Large intestine (tissue), 3 donors: ENCODE results near the gene MAML1. TPM values are rescaled to one million over a fixed set of nuclear protein-coding genes. Genes with fewer than 3 reads are reported as not detected.

Source experiments
- DNase-seq, 2 donors: peaks; one replicate each; pipeline versions ENCODE4 v3.0.0 to v3.0.0-alpha.2; 2013
- H3K27ac ChIP-seq: one replicate; pipeline ENCODE4 v1.5.1; 2013; ENCODE audit warnings: low read length
- H3K27me3 ChIP-seq: 2 replicates; pipeline ENCODE4 v1.6.1; 2013; ENCODE audit warnings: low read length; ENCODE audit not compliant: control insufficient read depth, insufficient read depth
- H3K36me3 ChIP-seq: 2 replicates; pipeline ENCODE4 v1.6.1; 2013; ENCODE audit warnings: low read length; ENCODE audit not compliant: control insufficient read depth, insufficient read depth
- H3K4me1 ChIP-seq: one replicate; pipeline ENCODE4 v1.6.1; 2013; ENCODE audit warnings: low read length; ENCODE audit not compliant: control insufficient read depth, insufficient read depth
- H3K4me3 ChIP-seq: one replicate; pipeline ENCODE4 v1.5.1; 2013; ENCODE audit warnings: low read length
- H3K9me3 ChIP-seq: one replicate; pipeline ENCODE4 v1.6.1; 2013; ENCODE audit warnings: mild to moderate bottlenecking, low read depth, low read length, moderate library complexity; ENCODE audit not compliant: control insufficient read depth
- WGBS: methylation state at CpG from one replicate; pipeline ENCODE4 v1.1.5; 2013; ENCODE audit warnings: low lambda C conversion rate; ENCODE audit not compliant: insufficient coverage; 5-methylcytosine and 5-hydroxymethylcytosine counted together
- polyA plus RNA-seq: library from polyadenylated mRNA; unstranded; fragments of 120-200 nt; gene quantifications from one replicate; pipeline ENCODE4 v1.2.1, GENCODE V29; 2013

Gene MAML1
- polyA plus RNA-seq, 1 donor, result 29.9 TPM

GRCh38 chr5:179805070-179805528, 72.5 kb downstream of the MAML1 start:
- Histone ChIP-seq H3K27ac (peak overlapping the region; percentile 74), H3K27me3 (no peaks in the 10 kb centered on the region), H3K9me3 (no peaks in the 10 kb centered on the region), H3K4me1 (peaks cover 35% of the 10 kb centered on the region), H3K36me3 (peaks cover 20% of the 10 kb centered on the region), H3K4me3 (peak overlapping the region; percentile 65)
- DNase-seq, result peak in 1 of 2 donors; percentile 77
- no CpG with 5 or more reads among the region's 9 CpGs for WGBS

GRCh38 chr5:179805529-179806249, 73.1 kb downstream of the MAML1 start:
- Histone ChIP-seq H3K4me3 (peak overlapping the region; percentile 65), H3K4me1 (peaks cover 35% of the 10 kb centered on the region), H3K27me3 (no peaks in the 10 kb centered on the region), H3K36me3 (peaks cover 15% of the 10 kb centered on the region), H3K27ac (peak overlapping the region; percentile 81), H3K9me3 (no peaks in the 10 kb centered on the region)
- peak in 1 of 2 donors; percentile 79 for DNase-seq
- WGBS, result no CpG with 5 or more reads among the region's 65 CpGs

- H3K36me3 ChIP-seq, result peaks cover 7% of the 10 kb centered on the region
- peak; percentile 76 to 93 for DNase-seq
- peak within 1 kb of the TSS; percentile 67 for H3K4me3 ChIP-seq
- WGBS, result no CpG with 5 or more reads among the region's 108 CpGs
- peak within 1 kb of the TSS; percentile 92 for H3K27ac ChIP-seq
- no peaks in the 10 kb centered on the region for H3K27me3 ChIP-seq
- H3K4me1 ChIP-seq, result peaks cover 35% of the 10 kb centered on the region
- no peaks in the 10 kb centered on the region for H3K9me3 ChIP-seq
Measured at GRCh38 chr5:179806250-179807048, 73.8 kb downstream of the MAML1 start, which contains the start of gene MGAT4B. TSS of gene MGAT4B (minus strand) at chr5:179806866. CDS start at chr5:179806583, 283 bp downstream.

- Histone ChIP-seq H3K9me3 (no peaks in the 10 kb centered on the region), H3K4me1 (peaks cover 13% of the 10 kb centered on the region), H3K36me3 (peaks cover 12% of the 10 kb centered on the region), H3K27ac (no peak overlapping the region), H3K4me3 (no peak overlapping the region), H3K27me3 (no peaks in the 10 kb centered on the region)
- DNase-seq, result no peak
- WGBS, result no CpG with 5 or more reads among the region's 27 CpGs
Measured at GRCh38 chr5:179812135-179812825, 79.7 kb downstream of the MAML1 start.

GRCh38 chr5:179812997-179813607, 80.5 kb downstream of the MAML1 start:
- no peak overlapping the region for H3K27ac ChIP-seq
- no peaks in the 10 kb centered on the region for H3K27me3 ChIP-seq
- no peak overlapping the region for H3K4me3 ChIP-seq
- H3K36me3 ChIP-seq, result peaks cover 12% of the 10 kb centered on the region
- peaks cover 16% of the 10 kb centered on the region for H3K4me1 ChIP-seq
- H3K9me3 ChIP-seq, result no peaks in the 10 kb centered on the region
- 71% methylated on average over 1 of the region's 5 CpGs for WGBS
- DNase-seq, result no peak

GRCh38 chr5:179814090-179814489, 81.5 kb downstream of the MAML1 start:
- DNase-seq, result no peak
- WGBS, result no CpG with 5 or more reads among the region's 3 CpGs
- Histone ChIP-seq H3K36me3 (peaks cover 12% of the 10 kb centered on the region), H3K4me1 (peaks cover 21% of the 10 kb centered on the region), H3K4me3 (no peak overlapping the region), H3K27me3 (no peaks in the 10 kb centered on the region), H3K27ac (no peak overlapping the region), H3K9me3 (peaks cover 3% of the 10 kb centered on the region)

- Histone ChIP-seq H3K4me1 (peaks cover 36% of the 10 kb centered on the region), H3K4me3 (no peak overlapping the region), H3K36me3 (peaks cover 12% of the 10 kb centered on the region), H3K9me3 (peaks cover 5% of the 10 kb centered on the region), H3K27me3 (no peaks in the 10 kb centered on the region), H3K27ac (no peak overlapping the region)
- DNase-seq, result no peak
- WGBS, result 100% methylated on average over 1 of the region's 21 CpGs
Measured at GRCh38 chr5:179815491-179816249, 83.0 kb downstream of the MAML1 start.

- Histone ChIP-seq H3K4me1 (peaks cover 36% of the 10 kb centered on the region), H3K36me3 (peaks cover 12% of the 10 kb centered on the region), H3K9me3 (peaks cover 7% of the 10 kb centered on the region), H3K27me3 (no peaks in the 10 kb centered on the region), H3K27ac (no peak overlapping the region), H3K4me3 (peak overlapping the region; percentile 33)
- no CpG with 5 or more reads among the region's 23 CpGs for whole genome bisulfite sequencing
- no peak for DNase-seq
Measured at GRCh38 chr5:179816401-179816795, 83.8 kb downstream of the MAML1 start.

GRCh38 chr5:179816796-179817469, 84.3 kb downstream of the MAML1 start:
- Histone ChIP-seq H3K4me3 (peak overlapping the region; percentile 33), H3K9me3 (peaks cover 8% of the 10 kb centered on the region), H3K27me3 (no peaks in the 10 kb centered on the region), H3K36me3 (peaks cover 12% of the 10 kb centered on the region), H3K4me1 (peaks cover 37% of the 10 kb centered on the region), H3K27ac (no peak overlapping the region)
- no CpG with 5 or more reads among the region's 72 CpGs for WGBS
- peak in 1 of 2 donors; percentile 58 for DNase-seq
